DMS114 treated with DMSO at 0.1 percent for 48 hours (cell line): ENCODE data around the gene VMP1.
"Not testable (repeated sequence)": the region's sequence is repeated elsewhere in the genome, so short reads cannot be mapped to it uniquely, and the experiment has no call there.

Experiments used
- DNase-seq: peaks from one replicate; lab custom pipeline; 2025; ENCODE audit not compliant: unreplicated experiment; lab: John Stamatoyannopoulos, UW

VMP1 gene

DNA sequence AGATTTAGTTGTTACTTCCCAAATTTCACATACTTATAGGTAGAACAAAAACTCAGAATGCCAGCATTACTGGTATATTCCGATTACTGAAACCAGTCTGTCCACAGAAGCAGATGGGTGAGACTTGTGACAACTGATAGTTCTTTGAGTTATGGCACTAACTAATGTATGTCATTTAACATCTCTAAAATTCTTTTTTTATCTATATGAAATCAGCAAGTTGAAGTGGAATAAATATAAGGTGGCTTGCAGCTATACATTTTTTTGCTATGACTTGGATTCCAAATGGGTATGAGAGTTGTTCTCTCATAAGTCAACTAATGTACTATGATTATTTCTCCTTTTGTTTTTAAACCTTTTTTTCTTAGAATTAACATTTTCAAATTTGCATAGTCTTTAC lies 69.1 kb downstream of the VMP1 start:
- DNase-seq = no peak

DNA sequence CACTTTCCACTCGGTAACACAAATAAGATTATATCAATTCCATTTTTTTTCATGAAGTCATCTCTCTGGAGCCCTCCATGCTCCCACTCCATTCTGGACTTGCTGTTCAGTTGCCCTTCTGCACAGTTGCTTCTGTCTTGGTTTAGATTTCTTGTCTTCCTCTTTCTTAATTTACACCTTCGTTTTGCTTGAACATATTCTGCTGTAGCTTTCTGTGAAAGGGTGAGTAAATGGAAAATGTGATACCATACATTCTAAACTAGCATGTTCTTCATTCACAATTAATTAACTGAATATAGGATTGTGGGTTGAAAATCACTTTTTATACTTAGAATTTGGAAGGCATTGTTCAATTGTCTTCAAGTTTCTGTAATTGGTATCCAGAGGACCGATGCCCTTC lies 69.6 kb downstream of the VMP1 start:
- DNase-seq = no peak

DNA sequence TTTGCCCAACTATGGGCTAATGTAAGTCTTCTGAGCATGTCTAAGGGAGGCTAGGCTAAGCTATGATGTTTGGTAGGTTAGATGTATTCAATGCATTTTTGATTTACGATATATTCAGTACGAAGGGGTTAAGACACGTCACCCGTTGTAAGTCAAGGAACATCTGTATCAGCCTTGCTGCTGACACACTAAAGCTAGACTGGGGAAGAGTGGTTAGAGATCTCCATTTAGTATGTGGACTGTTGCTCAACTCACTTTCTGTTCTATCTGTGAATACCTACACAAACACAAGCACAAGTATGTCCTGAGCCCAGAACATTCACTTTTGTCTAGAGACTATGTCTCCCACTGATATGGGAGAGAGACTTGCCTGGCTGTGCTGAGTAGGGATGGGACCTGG lies 71.5 kb downstream of the VMP1 start:
- no peak for DNase-seq

- no peak for DNase-seq
These were observed 72.1 kb downstream of the VMP1 start for GRCh38 chr17:59779521-59779920.

DNA sequence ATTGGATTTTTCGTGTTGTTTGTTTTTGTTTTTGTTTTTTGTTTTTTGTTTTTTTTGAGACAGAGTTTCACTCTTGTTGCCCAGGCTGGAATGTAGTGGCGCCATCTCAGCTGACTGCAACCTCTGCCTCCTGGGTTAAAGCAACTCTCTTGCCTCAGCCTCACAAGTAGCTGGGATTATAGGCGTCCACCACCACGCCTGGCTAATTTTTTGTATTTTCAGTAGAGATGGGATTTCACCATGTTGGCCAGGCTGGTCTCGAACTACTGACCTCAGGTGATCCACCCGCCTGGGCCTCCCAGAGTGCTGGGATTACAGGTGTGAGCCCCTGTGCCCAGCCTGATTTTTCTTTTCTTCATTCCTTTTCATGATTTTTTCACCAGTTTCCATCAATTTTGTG lies 73.1 kb downstream of the VMP1 start:
- not testable (repeated sequence) for DNase-seq

DNA sequence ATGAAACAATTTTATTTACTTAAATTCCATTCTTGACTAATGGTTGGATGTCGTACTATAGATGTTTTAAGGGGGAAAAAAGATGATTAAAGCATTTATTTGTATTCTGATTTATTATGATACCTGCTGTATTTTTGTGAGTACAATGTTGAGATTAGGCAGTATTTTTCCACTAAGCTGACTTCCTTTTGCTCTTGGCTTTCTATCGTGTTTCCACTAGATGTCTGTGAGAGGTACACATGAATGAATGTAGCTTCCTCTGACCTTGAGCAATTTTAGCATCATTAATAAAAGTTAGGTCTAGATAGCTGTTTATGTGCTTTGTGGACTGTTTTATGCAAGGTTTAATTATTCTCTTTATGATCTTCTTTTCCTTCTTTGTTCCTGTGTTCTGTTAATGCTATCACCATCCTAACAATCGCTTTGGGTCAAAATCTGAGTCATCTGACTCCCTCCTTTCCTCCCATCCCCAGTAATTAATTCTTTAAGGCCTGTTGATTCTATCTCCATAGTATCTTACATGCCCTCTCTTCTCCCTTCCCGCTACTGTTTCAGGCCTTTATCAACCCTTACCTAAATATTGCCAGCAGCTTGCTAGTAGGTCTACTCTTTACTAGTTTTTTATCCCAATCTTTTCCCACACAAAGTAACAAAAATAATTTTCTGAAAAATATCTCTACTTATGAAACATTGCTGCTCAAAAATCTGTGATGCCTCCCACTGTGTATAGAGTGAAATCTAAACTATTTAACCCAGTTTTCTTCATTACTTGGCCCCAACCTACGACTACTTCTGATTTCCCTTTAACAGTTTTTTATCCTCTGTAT lies 76.0 kb downstream of the VMP1 start:
- no peak for DNase-seq

DNA sequence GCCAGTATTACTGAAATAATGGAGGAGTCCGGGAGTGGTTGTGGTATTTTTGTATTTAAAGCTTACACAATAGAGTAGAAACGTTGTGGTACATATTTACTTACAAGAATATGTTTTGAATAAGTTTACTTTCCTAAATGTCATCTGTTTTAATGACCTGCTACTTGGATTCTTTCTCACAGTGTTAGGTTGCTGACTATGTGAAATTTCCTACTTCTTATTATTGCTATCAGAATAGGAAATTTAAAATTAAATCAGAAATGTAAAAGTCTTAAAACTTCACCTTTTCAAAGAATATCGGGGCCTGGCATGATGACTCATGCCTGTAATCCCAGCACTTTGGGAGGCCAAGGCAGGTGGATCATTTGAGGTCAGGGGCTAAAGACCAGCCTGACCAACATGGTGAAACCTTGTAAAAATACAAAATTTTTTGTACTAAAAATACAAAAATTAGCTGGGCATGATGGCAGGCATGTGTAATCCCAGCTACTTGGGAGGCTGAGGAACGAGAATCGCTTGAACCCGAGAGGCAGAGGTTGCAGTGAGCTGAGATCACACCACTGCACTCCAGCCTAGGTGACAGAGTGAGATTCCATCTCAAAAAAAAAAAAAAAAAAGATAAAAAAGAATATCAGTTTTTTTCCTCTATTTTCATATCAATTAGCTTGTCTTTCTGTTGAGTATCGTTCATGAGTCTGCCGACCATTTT lies 77.8 kb downstream of the VMP1 start:
- no peak for DNase-seq

- DNase-seq = no peak
These were observed 78.7 kb downstream of the VMP1 start for GRCh38 chr17:59786213-59786535.

- peak; percentile 98 for DNase-seq
These were observed 79.3 kb downstream of the VMP1 start for GRCh38 chr17:59786536-59787319.

DNA sequence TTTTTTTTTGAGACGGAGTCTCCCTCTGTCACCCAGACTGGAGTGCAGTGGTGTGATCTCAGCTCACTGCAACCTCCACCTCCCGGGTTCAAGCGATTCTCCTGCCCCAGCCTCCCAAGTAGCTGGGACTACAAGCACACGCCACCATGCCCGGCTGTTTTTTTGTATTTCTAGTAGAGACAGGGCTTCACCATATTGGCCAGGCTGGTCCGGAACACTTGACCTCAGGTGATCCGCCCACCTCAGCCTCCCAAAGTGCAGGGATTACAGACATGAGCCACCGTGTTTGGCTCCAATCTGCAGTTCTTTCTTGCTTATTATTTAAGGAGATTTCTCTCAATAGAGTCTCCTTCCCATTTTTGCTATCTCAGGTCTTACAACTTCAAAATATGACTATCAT lies 82.4 kb downstream of the VMP1 start:
- not testable (repeated sequence) for DNase-seq

GRCh38 chr17:59790418-59790817 lies 83.0 kb downstream of the VMP1 start:
- DNase-seq = not testable (repeated sequence)

DNA sequence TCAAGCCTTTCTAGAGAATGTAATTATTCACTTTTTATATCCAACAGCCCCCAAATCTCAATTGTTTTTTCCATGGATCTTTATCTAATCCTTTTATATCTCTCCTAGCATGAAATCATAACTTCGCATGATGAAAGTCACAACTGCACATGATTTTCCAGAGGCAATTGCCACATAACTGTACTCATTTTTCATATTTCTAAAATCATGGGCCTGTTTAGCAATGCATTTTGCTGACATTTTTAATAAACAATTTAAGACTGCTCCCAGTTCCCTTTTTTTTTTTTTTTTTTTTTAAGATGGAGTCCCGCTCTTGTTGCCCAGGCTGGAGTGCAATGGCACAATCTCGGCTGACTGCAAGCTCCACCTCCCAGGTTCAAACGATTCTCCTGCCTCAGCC lies 83.5 kb downstream of the VMP1 start:
- no peak for DNase-seq

- DNase-seq = no peak
These were observed 84.4 kb downstream of the VMP1 start for GRCh38 chr17:59791603-59792457.

- not testable (repeated sequence) for DNase-seq
These were observed 85.0 kb downstream of the VMP1 start for GRCh38 chr17:59792458-59792823.

GRCh38 chr17:59793205-59793604 lies 85.8 kb downstream of the VMP1 start:
- no peak for DNase-seq

- no peak for DNase-seq
These were observed 88.7 kb downstream of the VMP1 start for GRCh38 chr17:59796138-59796537.

GRCh38 chr17:59796785-59797205 lies 89.3 kb downstream of the VMP1 start:
- DNase-seq = no peak

GRCh38 chr17:59798111-59798510 lies 90.7 kb downstream of the VMP1 start:
- no peak for DNase-seq

- no peak for DNase-seq
These were observed 93.1 kb downstream of the VMP1 start for GRCh38 chr17:59800530-59800942.

GRCh38 chr17:59802160-59802559 lies 94.7 kb downstream of the VMP1 start:
- DNase-seq = no peak

DNA sequence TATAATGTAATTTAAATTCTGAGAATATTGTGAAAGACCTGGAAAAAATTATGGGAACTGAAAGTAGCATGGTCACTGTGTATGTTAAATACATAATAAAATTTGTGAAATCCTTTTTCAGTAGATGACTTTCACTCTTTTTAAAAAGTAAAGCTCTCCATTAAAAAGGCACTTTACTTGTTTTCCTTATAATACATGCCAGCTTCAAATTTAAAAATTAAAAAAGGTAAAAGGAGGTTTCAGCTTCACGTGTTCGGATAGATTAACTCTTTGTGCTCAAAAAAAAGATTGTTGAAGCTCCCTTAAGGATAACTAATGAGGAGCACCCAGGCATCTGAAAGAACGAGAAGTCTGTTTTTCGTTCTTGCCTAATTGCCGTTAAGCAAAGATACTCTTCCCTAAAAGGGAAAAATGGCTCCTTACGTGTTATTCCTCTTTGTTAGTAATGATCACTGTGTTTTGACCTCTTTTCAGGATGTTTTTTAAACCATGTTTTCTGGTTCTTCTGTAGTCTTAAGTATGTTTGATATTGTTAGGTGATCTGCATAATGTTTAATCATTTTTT lies 97.5 kb downstream of the VMP1 start:
- DNase-seq = peak; percentile 98
